GM12873 (cell line): ENCODE results near the gene GBX1.

Experiments
- CTCF ChIP-seq: IDR thresholded peaks from 2 replicates; pipeline ENCODE4 v1.5.1; 2012; ENCODE audit warnings: low read depth, mild to moderate bottlenecking, moderate library complexity, low read length, control low read depth; ENCODE audit not compliant: insufficient read depth; ENCODE audit errors: missing control alignments

Gene GBX1

GRCh38 chr7:151114151-151115090 lies 53.1 kb downstream of the GBX1 start:
- no peak for TF ChIP-seq CTCF

GRCh38 chr7:151113344-151114150 lies 53.9 kb downstream of the GBX1 start:
- no peak for TF ChIP-seq CTCF

- TF ChIP-seq CTCF, result peak; percentile 89
Observed at GRCh38 chr7:151110941-151111645, 56.4 kb downstream of the GBX1 start.

GRCh38 chr7:151110236-151110940 lies 57.1 kb downstream of the GBX1 start:
- TF ChIP-seq CTCF, result no peak

GRCh38 chr7:151109094-151110048 lies 58.1 kb downstream of the GBX1 start:
- TF ChIP-seq CTCF, result no peak

GRCh38 chr7:151107882-151108281 lies 59.6 kb downstream of the GBX1 start:
- TF ChIP-seq CTCF, result no peak
